H1 (cell line): ENCODE results near the gene FAM170A. TPM values are rescaled to one million over a fixed set of nuclear protein-coding genes. Genes with fewer than 3 reads are reported as not detected.
A peak's percentile ranks its signal among the peaks of the same experiment; 100 is the strongest.

Source experiments
- CTCF ChIA-PET: fragments of 300-600 bp; sonication (Branson Sonifier 250); formaldehyde crosslinking; loops from one replicate; lab custom pipeline; 2021; ENCODE audit not compliant: partially characterized antibody; lab: Charles Lee
- POLR2A ChIA-PET: fragments of 300-600 bp; sonication (Branson Sonifier 250); formaldehyde crosslinking; loops from one replicate; lab custom pipeline; 2021; ENCODE audit warnings: inconsistent platforms; ENCODE audit not compliant: partially characterized antibody; lab: Charles Lee
- DNase-seq, 2 experiments: peaks; one replicate each; pipeline versions ENCODE4 v3.0.0 to v3.0.0-alpha.2; 2010 to 2022; ENCODE audit warnings: low spot score in 2 of 2, low read depth in 1 of 2, mixed read lengths in 1 of 2
- FAIRE-seq: peaks from 2 replicates; lab custom pipeline; 2011; peaks lifted over from hg19 to GRCh38; lab: Jason Lieb, UNC
- H2AFZ ChIP-seq: 2 replicates; pipeline ENCODE4 v1.8.1; 2012; ENCODE audit warnings: low read length, inconsistent platforms
- H2AK5ac ChIP-seq: 2 replicates; pipeline ENCODE4 v1.6.1; 2013; ENCODE audit warnings: low read depth, low read length
- H2BK120ac ChIP-seq: replicated peaks from 2 replicates; pipeline ENCODE3; 2013; ENCODE audit warnings: low read depth, low read length, inconsistent platforms
- H2BK12ac ChIP-seq: 2 replicates; pipeline ENCODE4 v1.6.1; 2013; ENCODE audit warnings: low read depth, low read length
- H2BK15ac ChIP-seq: 2 replicates; pipeline ENCODE4 v1.6.1; 2013; ENCODE audit warnings: low read length
- H2BK20ac ChIP-seq: 2 replicates; pipeline ENCODE4 v1.6.1; 2013; ENCODE audit warnings: low read length
- H2BK5ac ChIP-seq: 2 replicates; pipeline ENCODE4 v1.6.1; 2013; ENCODE audit warnings: low read depth, low read length
- H3K14ac ChIP-seq: 2 replicates; pipeline ENCODE4 v1.6.1; 2013; ENCODE audit warnings: inconsistent platforms; ENCODE audit not compliant: insufficient read length
- H3K18ac ChIP-seq: 2 replicates; pipeline ENCODE4 v1.6.1; 2013; ENCODE audit warnings: low read length; ENCODE audit errors: extremely low read depth
- H3K23ac ChIP-seq: 2 replicates; pipeline ENCODE4 v1.6.1; 2013; ENCODE audit warnings: inconsistent platforms; ENCODE audit not compliant: insufficient read length
- H3K23me2 ChIP-seq: 2 replicates; pipeline ENCODE4 v1.6.1; 2013; ENCODE audit warnings: low read depth, low read length
- H3K27ac ChIP-seq: 2 replicates; pipeline ENCODE4 v1.6.1; 2011; ENCODE audit warnings: low read depth, low read length, inconsistent platforms
- H3K27me3 ChIP-seq, 4 experiments: replicated peaks in 1 of 4; 1 replicate in 1 of 4; 2 replicates in 3 of 4; pipeline versions ENCODE4 v1.6.1 to v1.8.1; 2011 to 2013; ENCODE audit warnings: low read length in 3 of 4, mild to moderate bottlenecking in 3 of 4, inconsistent platforms in 2 of 4, mixed read lengths in 2 of 4, moderate library complexity in 1 of 4; ENCODE audit not compliant: control insufficient read depth in 3 of 4, insufficient read depth in 3 of 4; ENCODE audit errors: extremely low read depth in 1 of 4
- H3K36me3 ChIP-seq, 4 experiments: 2 replicates each; pipeline versions ENCODE4 v1.6.1 to v1.8.1; 2011 to 2013; ENCODE audit warnings: mild to moderate bottlenecking in 4 of 4, low read length in 3 of 4, moderate library complexity in 2 of 4, control low read depth in 1 of 4, inconsistent platforms in 1 of 4; ENCODE audit not compliant: insufficient read depth in 4 of 4, control insufficient read depth in 2 of 4
- H3K4ac ChIP-seq: replicated peaks from 2 replicates; pipeline ENCODE3; 2013; ENCODE audit warnings: low read length, low read depth, mixed read lengths, inconsistent platforms; ENCODE audit not compliant: insufficient read length
- H3K4me1 ChIP-seq, 4 experiments: replicated peaks in 1 of 4; 1 replicate in 1 of 4; 2 replicates in 3 of 4; pipeline versions ENCODE4 v1.6.1 to v1.8.1; 2011 to 2013; ENCODE audit warnings: low read length in 3 of 4, inconsistent platforms in 2 of 4, mixed read lengths in 1 of 4; ENCODE audit not compliant: insufficient read depth in 4 of 4, control insufficient read depth in 3 of 4
- H3K4me2 ChIP-seq, 2 experiments: 2 replicates each; pipeline versions ENCODE4 v1.6.1 to v1.8.1; 2011 to 2013; ENCODE audit warnings: low read depth in 2 of 2, low read length in 2 of 2, control low read depth in 1 of 2, inconsistent platforms in 1 of 2, mild to moderate bottlenecking in 1 of 2; ENCODE audit not compliant: insufficient read depth in 1 of 2
- H3K4me3 ChIP-seq, 4 experiments: fragments of 200-600, 300-600 bp in 1 of 4; sonication (generic), shearing (Covaris generic), sonication (Bioruptor Twin) in 1 of 4; 2 replicates each; pipeline versions ENCODE4 v1.5.1 to v1.8.1; 2011 to 2016; ENCODE audit warnings: low read length in 4 of 4, low read depth in 3 of 4, control low read depth in 2 of 4, inconsistent platforms in 2 of 4, mild to moderate bottlenecking in 2 of 4, mixed read lengths in 1 of 4, moderate library complexity in 1 of 4; ENCODE audit not compliant: insufficient read depth in 2 of 4; ENCODE audit errors: extremely low read depth in 1 of 4
- H3K56ac ChIP-seq: replicated peaks from 2 replicates; pipeline ENCODE3; 2013; ENCODE audit warnings: low read depth, mild to moderate bottlenecking, mixed read lengths, low read length, inconsistent platforms; ENCODE audit not compliant: insufficient read length
- H3K79me1 ChIP-seq: 2 replicates; pipeline ENCODE4 v1.6.1; 2013; ENCODE audit warnings: low read depth, low read length, control low read depth
- H3K79me2 ChIP-seq, 2 experiments: 2 replicates each; pipeline versions ENCODE4 v1.6.1 to v1.8.1; 2012 to 2013; ENCODE audit warnings: low read length in 2 of 2, mild to moderate bottlenecking in 2 of 2, inconsistent platforms in 1 of 2; ENCODE audit not compliant: insufficient read depth in 2 of 2, control insufficient read depth in 1 of 2
- H3K9ac ChIP-seq, 4 experiments: replicated peaks in 1 of 4; 1 replicate in 1 of 4; 2 replicates in 3 of 4; pipeline versions ENCODE4 v1.6.1 to v1.8.1; 2011 to 2013; ENCODE audit warnings: low read depth in 3 of 4, low read length in 3 of 4, control low read depth in 2 of 4, mild to moderate bottlenecking in 2 of 4, moderate library complexity in 2 of 4, inconsistent platforms in 1 of 4; ENCODE audit errors: extremely low read depth in 1 of 4
- H3K9me3 ChIP-seq, 2 experiments: 2 replicates each; pipeline versions ENCODE4 v1.6.1 to v1.8.1; 2012 to 2013; ENCODE audit warnings: mild to moderate bottlenecking in 2 of 2, moderate library complexity in 2 of 2, control low read depth in 1 of 2, inconsistent platforms in 1 of 2, low read depth in 1 of 2, low read length in 1 of 2, mixed read lengths in 1 of 2; ENCODE audit not compliant: insufficient read depth in 2 of 2
- H4K20me1 ChIP-seq, 2 experiments: replicated peaks in 1 of 2; 2 replicates each; pipeline versions ENCODE3 to v1.8.1; 2011 to 2013; ENCODE audit warnings: inconsistent platforms in 2 of 2, low read length in 2 of 2, mild to moderate bottlenecking in 1 of 2; ENCODE audit not compliant: insufficient read depth in 2 of 2, control insufficient read depth in 1 of 2
- H4K5ac ChIP-seq: 2 replicates; pipeline ENCODE4 v1.6.1; 2013; ENCODE audit warnings: low read length, low read depth, mixed read lengths, inconsistent platforms; ENCODE audit not compliant: insufficient read length
- H4K8ac ChIP-seq: 2 replicates; pipeline ENCODE4 v1.8.0; 2013; ENCODE audit warnings: mild to moderate bottlenecking, moderate library complexity, low read length, inconsistent platforms; ENCODE audit not compliant: insufficient read depth; ENCODE audit errors: extremely low read depth
- H4K91ac ChIP-seq: replicated peaks from 2 replicates; pipeline ENCODE3; 2013; ENCODE audit warnings: low read length, mixed read lengths, inconsistent platforms; ENCODE audit not compliant: insufficient read length
- BACH1 ChIP-seq: IDR thresholded peaks from 2 replicates; pipeline ENCODE4 v1.6.1; 2012; ENCODE audit warnings: low read length, improper control_type of control experiment
- RAD21 ChIP-seq, 2 experiments: IDR thresholded peaks in 1 of 2; conservative IDR thresholded peaks in 1 of 2; 2 replicates each; pipeline ENCODE4 v1.6.1; 2011; ENCODE audit warnings: low read depth in 2 of 2, low read length in 2 of 2, improper control_type of control experiment in 1 of 2, inconsistent platforms in 1 of 2, mild to moderate bottlenecking in 1 of 2, moderate library complexity in 1 of 2
- WGBS, 2 experiments: shearing (Covaris generic) in 1 of 2; methylation state at CpG; one replicate each; pipeline versions ENCODE4 v1.1.6 to v1.1.7; 2013 to 2015; ENCODE audit warnings: low lambda C conversion rate in 2 of 2, mixed read lengths in 2 of 2, inconsistent platforms in 1 of 2, low coverage in 1 of 2, missing lambda C conversion rate in 1 of 2; ENCODE audit not compliant: insufficient replicate concordance in 2 of 2, insufficient coverage in 1 of 2, insufficient read length in 1 of 2; ENCODE audit errors: extremely low coverage in 1 of 2, missing lambda C conversion rate in 1 of 2; 5-methylcytosine and 5-hydroxymethylcytosine counted together
- polyA plus RNA-seq, 7 experiments: library from polyadenylated mRNA; depleted of rRNA in 3 of 7; stranded (reverse) in 5 of 7; unstranded in 2 of 7; fragments of >200 nt in 5 of 7; fragments of 200-250 nt in 2 of 7; gene quantifications; 1 replicate in 5 of 7; 2 replicates in 1 of 7; 4 replicates in 1 of 7; pipeline versions ENCODE4 v1.2.1 to v1.2.3, GENCODE V29; 2011 to 2013; ENCODE audit warnings: missing spikeins in 2 of 7, mixed read lengths in 2 of 7
- total RNA-seq: library from RNA; stranded (reverse); fragmentation: NEBNext Ultra II Directional; extraction: Animal tissue kit (Norgen Biotek cat#: 25700); gene quantifications from 2 replicates; pipeline ENCODE4 v1.2.1, GENCODE V29; 2021
- TF ChIP-seq, protein P1 (sequence below), 3 experiments: IDR thresholded peaks; 1 replicate in 2 of 3; 2 replicates in 1 of 3; pipeline versions ENCODE4 v1.5.1 to v1.6.1; 2011; ENCODE audit warnings: low read length in 3 of 3, mild to moderate bottlenecking in 3 of 3, inconsistent platforms in 2 of 3, low read depth in 1 of 3, moderate library complexity in 1 of 3; ENCODE audit not compliant: insufficient read depth in 1 of 3; ENCODE audit errors: control extremely low read depth in 1 of 3

Gene FAM170A
- total and polyA plus RNA-seq, 2 of the 8 experiments (the other 6 are each of a cell fraction or from before 2014, with no cell fraction given): not detected

DNA sequence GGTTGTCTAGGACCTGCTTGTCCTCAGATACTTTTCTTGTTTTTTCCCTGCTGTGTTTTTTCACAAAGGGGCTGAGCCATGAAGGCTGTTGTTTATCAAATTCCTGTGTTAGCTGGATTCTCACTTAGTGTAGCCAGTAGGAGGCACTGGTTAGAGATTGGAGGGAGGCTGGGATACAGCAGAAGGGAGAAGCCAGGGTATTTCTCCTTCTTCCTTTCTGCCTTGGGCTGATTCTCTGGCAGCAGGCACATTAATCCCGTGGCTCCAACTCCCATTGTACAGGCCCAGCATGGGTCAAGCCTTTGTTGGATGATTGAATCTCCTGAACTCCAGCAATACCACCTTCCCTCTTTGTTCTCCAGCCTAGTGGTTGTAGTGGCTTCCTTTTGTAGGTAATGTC is 46.4 kb upstream of the FAM170A start:
- H3K23ac ChIP-seq: no peak overlapping the region
- no peak overlapping the region for H4K5ac ChIP-seq
- no peaks in the 10 kb centered on the region for H3K27me3 ChIP-seq
- ChIA-PET POLR2A (no interaction called here), CTCF (interaction anchor here (0.7 to 1.9 kb wide), 11 partner anchors 12 to 157 kb away, joined by 3 to 7 read pairs (median 4); no protein-coding TSS in a partner anchor)
- no peak overlapping the region for H4K8ac ChIP-seq
- H2BK20ac ChIP-seq: no peak overlapping the region
- no peak overlapping the region; the same call in 1 of the 2 replicates for H2BK12ac ChIP-seq
- no peak overlapping the region for H3K4ac ChIP-seq
- H3K23me2 ChIP-seq: no peaks in the 10 kb centered on the region
- TF ChIP-seq, protein P1, sequence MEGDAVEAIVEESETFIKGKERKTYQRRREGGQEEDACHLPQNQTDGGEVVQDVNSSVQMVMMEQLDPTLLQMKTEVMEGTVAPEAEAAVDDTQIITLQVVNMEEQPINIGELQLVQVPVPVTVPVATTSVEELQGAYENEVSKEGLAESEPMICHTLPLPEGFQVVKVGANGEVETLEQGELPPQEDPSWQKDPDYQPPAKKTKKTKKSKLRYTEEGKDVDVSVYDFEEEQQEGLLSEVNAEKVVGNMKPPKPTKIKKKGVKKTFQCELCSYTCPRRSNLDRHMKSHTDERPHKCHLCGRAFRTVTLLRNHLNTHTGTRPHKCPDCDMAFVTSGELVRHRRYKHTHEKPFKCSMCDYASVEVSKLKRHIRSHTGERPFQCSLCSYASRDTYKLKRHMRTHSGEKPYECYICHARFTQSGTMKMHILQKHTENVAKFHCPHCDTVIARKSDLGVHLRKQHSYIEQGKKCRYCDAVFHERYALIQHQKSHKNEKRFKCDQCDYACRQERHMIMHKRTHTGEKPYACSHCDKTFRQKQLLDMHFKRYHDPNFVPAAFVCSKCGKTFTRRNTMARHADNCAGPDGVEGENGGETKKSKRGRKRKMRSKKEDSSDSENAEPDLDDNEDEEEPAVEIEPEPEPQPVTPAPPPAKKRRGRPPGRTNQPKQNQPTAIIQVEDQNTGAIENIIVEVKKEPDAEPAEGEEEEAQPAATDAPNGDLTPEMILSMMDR (IDR thresholded peaks at IDR 0.05; ENCODE audit: control extremely low read depth in 1 of 3, insufficient read depth in 1 of 3, low read depth in 1 of 3, low read length in 3 of 3): peak in 2 of 3 experiments; percentile 44 to 71; a peak in 3 of 4 replicates
- TF ChIP-seq BACH1 (no peak), RAD21 (IDR thresholded peaks at IDR 0.05 in 1 of 2, conservative IDR thresholded peaks at IDR 0.05 in 1 of 2; ENCODE audit: low read depth in 2 of 2, low read length in 2 of 2) (peak; percentile 45 to 60)
- no peak overlapping the region for H3K18ac ChIP-seq
- peaks cover 0 to 3% (median 0%) of the 10 kb centered on the region in 4 experiments; a peak in 3 of 7 replicates for H3K4me1 ChIP-seq
- H2AK5ac ChIP-seq: no peak overlapping the region
- no peak overlapping the region for H4K91ac ChIP-seq
- H2BK5ac ChIP-seq: no peak overlapping the region
- no peak overlapping the region for H2BK15ac ChIP-seq
- H3K9me3 ChIP-seq: no peaks in the 10 kb centered on the region
- no peak overlapping the region for H2AFZ ChIP-seq
- no peak overlapping the region for H3K9ac ChIP-seq
- no peaks in the 10 kb centered on the region for H3K79me1 ChIP-seq
- no peak overlapping the region for H3K14ac ChIP-seq
- FAIRE-seq (peak; percentile 60), DNase-seq (peak in 1 of 2 experiments; percentile 15)
- H3K36me3 ChIP-seq: no peaks in the 10 kb centered on the region
- H3K4me3 ChIP-seq: no peak overlapping the region
- H2BK120ac ChIP-seq: no peak overlapping the region
- whole genome bisulfite sequencing, 2 experiments: 57% methylated on average over 1 of the region's 1 CpG; no CpG with 5 or more reads in 1 of the 2 experiments
- H4K20me1 ChIP-seq: no peaks in the 10 kb centered on the region
- H3K4me2 ChIP-seq: no peak overlapping the region
- H3K56ac ChIP-seq: no peak overlapping the region
- no peaks in the 10 kb centered on the region for H3K79me2 ChIP-seq
- H3K27ac ChIP-seq: no peak overlapping the region
